Adrenal gland (tissue), 12 donors: Measurements from ENCODE around the gene KRT16. TPM values are rescaled to one million over a fixed set of nuclear protein-coding genes. Genes with fewer than 3 reads are reported as not detected.

Experiments used
- DNase-seq, 7 donors: peaks; one replicate each; pipeline ENCODE4 v3.0.0-alpha.2; 2019 to 2020
- H3K27ac ChIP-seq, 5 donors: fragments of 200-600 bp; sonication (generic) in 4 of 5; 1 replicate in 3 of 5; 2 replicates in 2 of 5; pipeline versions ENCODE4 v1.5.1 to v1.8.0; 2016 to 2020; ENCODE audit warnings: mild to moderate bottlenecking in 1 of 5
- H3K27me3 ChIP-seq: fragments of 200-600 bp; 2 replicates; pipeline ENCODE4 v1.8.0; 2021
- H3K36me3 ChIP-seq, 2 donors: fragments of 200-600 bp; replicated peaks in 1 of 2; 1 replicate in 1 of 2; 2 replicates in 1 of 2; pipeline versions ENCODE4 v1.5.1 to v1.8.0; 2018 to 2022
- H3K4me1 ChIP-seq, 2 donors: fragments of 200-600 bp; replicated peaks in 1 of 2; 1 replicate in 1 of 2; 2 replicates in 1 of 2; pipeline versions ENCODE4 v1.5.1 to v1.8.0; 2018 to 2021
- H3K4me3 ChIP-seq, 4 donors: fragments of 200-600 bp; sonication (generic) in 3 of 4; one replicate each; pipeline ENCODE4 v1.5.1; 2016 to 2018
- H3K9me3 ChIP-seq, 3 donors: fragments of 200-600 bp; sonication (generic) in 1 of 3; replicated peaks in 1 of 3; 1 replicate in 2 of 3; 2 replicates in 1 of 3; pipeline versions ENCODE4 v1.5.1 to v1.8.0; 2016 to 2021
- POLR2A ChIP-seq, 2 donors: fragments of 450-650 bp; IDR thresholded peaks; one replicate each; pipeline ENCODE4 v1.6.1; 2017; ENCODE audit warnings: antibody characterized with exemption in 2 of 2, mild to moderate bottlenecking in 2 of 2, moderate library complexity in 1 of 2
- WGBS, 4 donors: extraction: QIAGEN DNeasy Blood & Tissue Kit in 2 of 4; methylation state at CpG; one replicate each; pipeline versions ENCODE4 v1.1.5 to v1.1.7; 2013 to 2017; 5-methylcytosine and 5-hydroxymethylcytosine counted together
- intact Hi-C, 2 donors: fragments of 100-400 bp; cut with DNase I; formaldehyde crosslinking; loops; one replicate each; pipeline versions ENCODE4 v1.14.1 to v1.15.0; 2022 to 2023
- polyA plus RNA-seq, 3 donors: library from polyadenylated mRNA; stranded (reverse); fragments of 200-250 nt in 2 of 3; fragments of 350-450 nt in 1 of 3; fragmentation: Illumina TruSeq in 1 of 3; extraction: RNeasy Lipid Tissue Mini Kit (QIAGEN cat#74804) in 1 of 3; gene quantifications; one replicate each; pipeline ENCODE4 v1.2.3, GENCODE V29; 2013 to 2014
- total RNA-seq, 9 donors: library from RNA; depleted of rRNA in 4 of 9; stranded (reverse); fragments of >200 nt in 4 of 9; fragments of 120-200 nt in 1 of 9; fragmentation: NEBNext Ultra II Directional in 1 of 9; extraction: Animal tissue kit (Norgen Biotek cat#: 25700) in 1 of 9; gene quantifications; one replicate each; pipeline versions ENCODE4 v1.1.0 to v1.2.4, GENCODE V29; 2013 to 2023
- TF ChIP-seq, protein P1 (sequence below), 6 experiments: fragments of 450-650 bp in 4 of 6; fragments of 200-600 bp in 2 of 6; sonication (generic) in 1 of 6; IDR thresholded peaks; 1 replicate in 5 of 6; 2 replicates in 1 of 6; pipeline versions ENCODE4 v1.5.1 to v1.8.0; 2016 to 2021; ENCODE audit warnings: antibody characterized with exemption in 6 of 6, mild to moderate bottlenecking in 2 of 6, moderate library complexity in 1 of 6
- donor health status: healthy with polysubstance abuse.
- donor health status: Bipolar disorder and iron deficiency.
- donor health status: DM: yes; HTN: yes; CAD: no.
- donor health status: DM: no; HTN: no; CAD: no.
- donor health status: DM: no; HTN: no; CAD: no.
- donor health status: DM: yes; HTN: yes; CAD: no.

Gene KRT16
- total and polyA plus RNA-seq, 12 donors, result 0.18 to 4.5 (median 0.69) TPM; not detected in 3

DNA sequence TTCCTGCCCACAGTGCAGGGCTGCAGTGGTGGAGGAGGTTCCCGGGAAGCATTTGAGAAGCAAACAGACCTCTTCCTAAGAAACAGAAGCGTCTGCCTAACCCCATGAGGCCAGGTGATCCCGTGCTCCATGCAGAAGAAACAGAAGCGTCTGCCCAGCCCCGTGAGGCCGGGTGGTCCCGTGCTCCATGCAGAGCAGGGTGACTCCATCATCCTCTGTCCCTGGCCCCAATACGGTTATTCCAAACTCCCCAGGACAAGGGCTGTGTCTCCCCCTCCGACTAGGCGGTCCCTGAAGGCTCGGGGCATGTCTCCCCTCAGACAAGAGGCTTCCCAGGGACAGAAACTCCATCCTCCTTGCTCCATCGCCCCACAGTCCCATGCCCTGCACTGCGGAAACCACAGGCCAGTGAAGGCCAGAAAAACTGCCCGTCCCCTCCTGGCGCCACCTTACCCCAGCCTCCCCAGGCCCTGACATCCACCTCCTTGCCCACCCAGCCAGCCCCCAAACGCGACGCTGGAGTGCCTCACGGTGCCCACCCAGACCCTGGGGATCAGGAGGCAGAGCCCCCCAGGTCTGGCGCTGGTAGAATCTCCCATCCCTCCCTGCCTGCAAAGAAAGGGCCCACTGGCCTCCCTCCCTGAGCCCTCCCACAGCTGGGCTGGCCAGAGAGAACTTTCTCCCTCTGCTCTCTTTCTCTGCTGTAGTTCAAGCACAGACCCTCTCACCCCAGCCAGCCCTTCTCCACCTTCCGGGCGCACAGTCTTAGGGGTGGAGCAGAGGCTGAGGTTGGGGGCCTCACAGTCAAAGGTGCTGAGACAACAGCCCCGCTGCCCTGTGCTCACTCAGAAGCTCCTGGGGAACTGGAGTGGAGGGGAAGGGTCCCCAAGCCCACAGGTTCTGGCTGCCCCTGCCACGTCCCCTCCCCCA, 42.4 kb upstream of the KRT16 start:
- Histone ChIP-seq H3K36me3 (no peaks in the 10 kb centered on the region), H3K9me3 (no peaks in the 10 kb centered on the region), H3K27me3 (no peaks in the 10 kb centered on the region), H3K4me1 (no peaks in the 10 kb centered on the region), H3K4me3 (no peak overlapping the region), H3K27ac (peak overlapping the region in 2 of 5 donors; percentile 8 to 58)
- intact Hi-C loops, result loop anchor here in 1 of 2 donors (5.0 to 10.0 kb wide), 3 partner anchors 103 to 850 kb away; no protein-coding TSS in a partner anchor
- TF ChIP-seq, protein P1, sequence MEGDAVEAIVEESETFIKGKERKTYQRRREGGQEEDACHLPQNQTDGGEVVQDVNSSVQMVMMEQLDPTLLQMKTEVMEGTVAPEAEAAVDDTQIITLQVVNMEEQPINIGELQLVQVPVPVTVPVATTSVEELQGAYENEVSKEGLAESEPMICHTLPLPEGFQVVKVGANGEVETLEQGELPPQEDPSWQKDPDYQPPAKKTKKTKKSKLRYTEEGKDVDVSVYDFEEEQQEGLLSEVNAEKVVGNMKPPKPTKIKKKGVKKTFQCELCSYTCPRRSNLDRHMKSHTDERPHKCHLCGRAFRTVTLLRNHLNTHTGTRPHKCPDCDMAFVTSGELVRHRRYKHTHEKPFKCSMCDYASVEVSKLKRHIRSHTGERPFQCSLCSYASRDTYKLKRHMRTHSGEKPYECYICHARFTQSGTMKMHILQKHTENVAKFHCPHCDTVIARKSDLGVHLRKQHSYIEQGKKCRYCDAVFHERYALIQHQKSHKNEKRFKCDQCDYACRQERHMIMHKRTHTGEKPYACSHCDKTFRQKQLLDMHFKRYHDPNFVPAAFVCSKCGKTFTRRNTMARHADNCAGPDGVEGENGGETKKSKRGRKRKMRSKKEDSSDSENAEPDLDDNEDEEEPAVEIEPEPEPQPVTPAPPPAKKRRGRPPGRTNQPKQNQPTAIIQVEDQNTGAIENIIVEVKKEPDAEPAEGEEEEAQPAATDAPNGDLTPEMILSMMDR (IDR thresholded peaks at IDR 0.05), result no peak
- TF ChIP-seq POLR2A (IDR thresholded peaks at IDR 0.05), result no peak
- WGBS, 4 donors, result 72 to 80% (median 78%) methylated on average over 6 to 24 of the region's 24 CpGs
- no peak for DNase-seq

DNA sequence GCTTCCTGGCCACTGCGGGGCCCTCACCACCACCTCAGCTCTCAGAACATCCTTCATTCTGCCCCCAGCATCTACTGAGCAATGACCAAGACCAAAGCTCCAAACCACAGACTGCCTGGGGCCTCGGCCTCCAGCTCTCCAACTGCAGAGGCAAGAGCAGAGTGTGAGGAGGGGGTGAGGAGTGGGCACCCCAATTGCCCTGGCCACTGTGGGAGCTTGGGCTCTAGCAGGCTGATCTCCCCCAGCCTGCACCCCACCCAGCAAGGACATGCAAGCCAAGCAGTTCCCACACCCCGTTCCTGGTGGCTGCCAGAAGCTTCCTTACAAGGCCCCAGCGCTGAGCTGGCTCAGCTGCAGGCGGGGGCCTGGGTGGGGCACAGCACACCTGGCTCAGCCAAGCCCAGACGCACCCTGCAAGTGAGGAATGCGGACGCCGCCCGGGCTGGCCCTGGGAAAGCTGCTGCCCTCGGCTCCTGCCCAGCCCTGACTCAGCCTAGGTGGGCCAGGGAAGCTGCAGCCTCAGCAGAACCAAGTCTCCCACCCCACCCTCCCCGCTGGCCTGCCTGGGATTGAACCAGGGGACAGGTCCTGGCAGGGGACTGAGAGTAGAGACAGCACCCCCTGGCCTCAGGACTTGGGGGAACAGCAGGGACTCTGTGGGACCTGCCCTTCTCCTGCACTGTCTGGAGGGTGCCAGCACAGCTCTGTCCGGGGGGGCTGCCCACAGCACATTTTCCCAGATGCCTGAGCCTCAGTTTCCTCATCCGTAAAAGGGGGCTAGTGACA, 41.5 kb upstream of the KRT16 start:
- Histone ChIP-seq H3K4me3 (no peak overlapping the region), H3K9me3 (no peaks in the 10 kb centered on the region), H3K27me3 (no peaks in the 10 kb centered on the region), H3K36me3 (no peaks in the 10 kb centered on the region), H3K27ac (peak overlapping the region in 1 of 5 donors; percentile 58), H3K4me1 (no peaks in the 10 kb centered on the region)
- no peak for DNase-seq
- 70 to 83% (median 79%) methylated on average over 1 to 14 of the region's 14 CpGs for WGBS, 4 donors
- intact Hi-C loops, result loop anchor here in 1 of 2 donors (10.0 kb wide), 2 partner anchors 329 to 849 kb away; no protein-coding TSS in a partner anchor
- no peak for TF ChIP-seq POLR2A (IDR thresholded peaks at IDR 0.05)
- TF ChIP-seq, protein P1 (IDR thresholded peaks at IDR 0.05), result no peak

DNA sequence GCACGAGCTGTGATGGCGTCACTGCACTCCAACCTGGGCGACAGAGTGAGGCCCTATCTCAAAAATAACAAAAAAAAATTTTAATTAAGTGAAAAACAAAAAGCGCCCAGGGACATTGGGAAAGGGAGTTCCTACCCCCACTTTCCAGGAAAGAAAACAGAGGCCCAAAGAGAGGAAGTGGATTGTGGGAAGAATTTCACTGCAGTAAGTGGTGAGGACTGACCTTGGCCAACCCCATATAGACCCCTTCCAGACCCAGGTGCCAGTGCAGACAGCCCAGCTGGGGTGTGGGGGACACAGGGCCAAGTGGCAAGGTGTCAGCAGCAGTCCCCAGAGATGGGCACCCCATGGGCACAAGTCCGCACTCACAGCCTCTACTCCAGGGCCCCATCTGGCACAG, 40.9 kb upstream of the KRT16 start:
- H3K9me3 ChIP-seq, result no peaks in the 10 kb centered on the region
- TF ChIP-seq, protein P1 (IDR thresholded peaks at IDR 0.05), result no peak
- no peak for TF ChIP-seq POLR2A (IDR thresholded peaks at IDR 0.05)
- peaks cover 2 to 4% of the 10 kb centered on the region in 2 donors for H3K4me1 ChIP-seq
- 76 to 87% (median 84%) methylated on average over 4 to 5 of the region's 5 CpGs for WGBS, 4 donors
- H3K36me3 ChIP-seq, result no peaks in the 10 kb centered on the region
- H3K4me3 ChIP-seq, result no peak overlapping the region
- no peak for DNase-seq
- H3K27me3 ChIP-seq, result no peaks in the 10 kb centered on the region
- no peak overlapping the region for H3K27ac ChIP-seq
- intact Hi-C loops, result loop anchor here in 1 of 2 donors (10.0 kb wide), 2 partner anchors 329 to 849 kb away; no protein-coding TSS in a partner anchor

DNA sequence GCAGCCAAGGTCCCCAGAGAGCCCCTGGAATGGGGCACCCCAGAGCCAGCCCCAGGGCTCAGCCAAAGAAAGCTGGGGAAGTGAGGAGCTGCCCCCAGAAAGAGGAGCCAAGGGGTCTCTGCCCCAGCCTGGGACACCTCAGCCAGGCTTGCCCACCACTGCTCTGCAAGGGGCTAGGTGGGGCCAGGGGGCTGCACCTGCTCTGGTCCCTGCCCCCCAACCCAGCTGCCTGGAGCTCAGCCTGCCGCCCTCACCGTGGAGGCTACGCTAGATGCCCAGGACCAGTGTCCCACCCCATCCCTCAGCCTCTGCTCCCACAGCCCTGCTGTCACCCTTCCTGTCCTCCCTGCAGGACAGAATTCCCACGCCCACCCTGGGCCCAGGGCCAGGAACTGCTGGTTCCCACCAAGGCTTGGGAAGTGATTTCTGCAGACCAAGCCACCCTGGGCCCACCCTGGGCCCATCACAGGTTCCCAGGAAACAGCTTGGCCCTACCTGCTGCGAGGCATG, 39.9 kb upstream of the KRT16 start:
- Histone ChIP-seq H3K4me3 (no peak overlapping the region), H3K4me1 (peaks cover 7 to 9% of the 10 kb centered on the region in 2 donors), H3K36me3 (no peaks in the 10 kb centered on the region), H3K27me3 (no peaks in the 10 kb centered on the region), H3K27ac (no peak overlapping the region), H3K9me3 (no peaks in the 10 kb centered on the region)
- 71 to 83% (median 81%) methylated on average over 1 to 5 of the region's 5 CpGs for WGBS, 4 donors
- TF ChIP-seq POLR2A (IDR thresholded peaks at IDR 0.05), result no peak
- TF ChIP-seq, protein P1 (IDR thresholded peaks at IDR 0.05), result no peak
- DNase-seq, result no peak
- intact Hi-C loops, result loop anchor here in 1 of 2 donors (10.0 kb wide), 2 partner anchors 328 to 848 kb away; no protein-coding TSS in a partner anchor
